GM04504 (cell line): ENCODE data around the gene SLC9A9.

Experiments used
- DNase-seq: peaks from one replicate; pipeline ENCODE4 v3.0.0-alpha.2; 2012; ENCODE audit warnings: low read depth

The SLC9A9 gene

DNA sequence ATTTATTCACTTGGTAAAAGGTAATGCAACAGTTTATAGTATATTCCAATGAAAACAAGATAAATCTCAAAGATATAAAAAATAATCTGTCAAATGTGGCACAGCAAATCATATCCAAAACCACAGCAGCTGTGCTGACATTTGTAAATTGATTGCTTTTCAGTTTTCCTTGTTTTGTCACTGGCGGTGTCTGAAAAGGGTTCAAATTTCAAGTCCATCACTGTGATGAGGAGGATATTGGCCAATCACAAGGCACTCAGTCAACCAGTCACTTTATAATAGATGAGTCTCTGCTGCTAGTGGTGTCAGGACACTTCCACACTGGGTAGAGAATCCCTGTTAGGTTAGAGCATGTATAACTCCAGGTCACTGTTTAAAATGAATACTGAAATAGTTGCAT lies 154.8 kb downstream of the SLC9A9 start:
- DNase-seq = no peak

DNA sequence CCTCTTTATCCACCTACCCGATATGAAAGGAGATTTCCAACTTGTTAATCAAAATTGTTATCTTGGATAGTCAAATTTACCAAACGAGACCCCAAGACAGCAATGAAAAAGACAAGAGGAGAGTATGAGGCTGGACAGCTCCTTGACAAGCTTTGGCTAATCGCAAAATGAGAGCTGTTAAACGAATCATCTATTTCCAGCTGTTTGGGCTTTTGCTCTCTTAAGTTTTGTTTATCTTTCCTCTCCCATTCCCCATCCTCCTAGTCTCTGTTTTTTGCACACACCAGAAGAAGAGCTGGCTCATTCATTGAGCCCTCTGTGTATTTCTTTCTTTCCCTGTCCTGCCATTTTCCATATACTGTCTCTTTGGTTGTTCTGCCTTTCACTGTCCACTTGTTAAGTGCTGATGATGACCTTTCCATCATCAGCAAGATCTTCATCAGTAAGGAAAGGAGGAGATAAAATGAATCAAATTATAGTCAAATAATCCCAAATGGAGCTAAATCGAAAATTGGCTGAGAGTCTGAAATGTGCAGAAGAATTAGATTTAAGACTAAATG lies 161.6 kb downstream of the SLC9A9 start:
- DNase-seq = no peak

DNA sequence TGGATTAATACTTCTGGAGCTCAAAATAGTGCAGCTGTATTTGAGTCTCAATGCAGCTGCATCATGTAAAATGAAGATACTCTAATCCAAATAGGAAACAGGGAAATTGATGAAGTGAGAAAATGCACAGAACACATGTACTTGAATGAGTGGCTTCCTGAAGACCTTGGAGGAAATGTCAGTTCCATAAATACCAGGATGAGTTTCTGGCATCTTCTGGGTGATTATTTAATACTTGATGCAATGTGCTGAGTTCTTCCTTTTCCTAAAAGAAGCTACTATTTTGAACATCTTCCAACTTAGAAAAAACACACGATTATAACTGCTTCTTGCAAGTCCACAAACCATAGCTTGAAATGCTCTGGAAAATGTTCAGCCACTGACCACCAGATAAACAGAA lies 162.8 kb downstream of the SLC9A9 start:
- no peak for DNase-seq

DNA sequence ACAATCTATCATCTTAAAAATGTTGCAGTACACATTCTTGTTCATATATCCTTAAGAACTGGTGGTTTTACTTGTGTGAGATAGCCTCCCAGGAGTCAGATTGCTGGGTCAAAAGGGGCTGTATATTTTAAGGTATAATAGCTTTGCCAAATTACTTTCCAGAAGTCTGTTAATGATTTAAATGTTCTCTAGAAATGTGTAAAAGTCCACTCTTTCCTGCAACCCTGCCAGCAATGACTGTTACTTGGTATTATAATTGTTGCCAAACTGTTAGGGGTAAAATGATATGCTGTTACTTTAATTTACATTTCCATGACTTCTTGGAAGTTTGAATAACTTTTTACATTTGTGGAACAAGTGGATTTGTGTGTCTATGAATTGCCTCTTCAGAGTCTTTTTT lies 170.8 kb downstream of the SLC9A9 start:
- no peak for DNase-seq

DNA sequence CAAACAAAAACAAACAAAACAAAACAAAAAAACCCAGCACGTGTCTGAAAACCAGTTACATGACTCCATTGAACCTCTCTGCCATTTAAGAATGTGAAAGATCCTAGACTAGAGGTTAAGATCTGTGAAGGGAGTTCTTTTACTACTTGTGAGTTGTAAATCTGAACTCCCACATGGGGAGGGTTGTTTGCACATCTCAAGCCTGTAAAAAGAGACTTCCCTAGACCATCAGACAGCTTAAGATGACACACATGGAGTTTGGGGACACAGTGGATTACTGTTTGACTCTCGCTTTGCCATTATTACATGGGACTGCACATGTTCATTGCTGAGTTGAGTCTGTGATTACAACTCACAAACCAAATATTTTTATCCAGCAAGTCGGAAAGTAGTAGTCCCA lies 171.5 kb downstream of the SLC9A9 start:
- DNase-seq = no peak

DNA sequence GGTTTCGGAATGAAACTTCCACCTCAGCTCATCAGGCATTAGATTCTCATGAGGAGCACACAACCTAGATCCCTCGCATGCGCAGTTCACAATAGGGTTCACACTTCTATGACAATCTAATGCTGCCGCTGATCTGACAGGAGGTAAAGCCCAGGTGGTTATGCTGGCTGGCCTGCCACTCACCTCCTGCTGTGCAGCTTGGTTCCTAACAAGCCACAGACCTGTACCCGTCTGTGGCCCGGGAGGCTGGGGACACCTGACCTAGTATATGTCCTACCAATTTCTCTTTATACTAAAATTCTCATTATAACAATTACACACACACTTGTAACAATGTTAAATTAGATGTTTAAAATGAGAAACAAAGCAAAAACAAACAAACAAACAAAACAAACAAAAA lies 172.2 kb downstream of the SLC9A9 start:
- no peak for DNase-seq

DNA sequence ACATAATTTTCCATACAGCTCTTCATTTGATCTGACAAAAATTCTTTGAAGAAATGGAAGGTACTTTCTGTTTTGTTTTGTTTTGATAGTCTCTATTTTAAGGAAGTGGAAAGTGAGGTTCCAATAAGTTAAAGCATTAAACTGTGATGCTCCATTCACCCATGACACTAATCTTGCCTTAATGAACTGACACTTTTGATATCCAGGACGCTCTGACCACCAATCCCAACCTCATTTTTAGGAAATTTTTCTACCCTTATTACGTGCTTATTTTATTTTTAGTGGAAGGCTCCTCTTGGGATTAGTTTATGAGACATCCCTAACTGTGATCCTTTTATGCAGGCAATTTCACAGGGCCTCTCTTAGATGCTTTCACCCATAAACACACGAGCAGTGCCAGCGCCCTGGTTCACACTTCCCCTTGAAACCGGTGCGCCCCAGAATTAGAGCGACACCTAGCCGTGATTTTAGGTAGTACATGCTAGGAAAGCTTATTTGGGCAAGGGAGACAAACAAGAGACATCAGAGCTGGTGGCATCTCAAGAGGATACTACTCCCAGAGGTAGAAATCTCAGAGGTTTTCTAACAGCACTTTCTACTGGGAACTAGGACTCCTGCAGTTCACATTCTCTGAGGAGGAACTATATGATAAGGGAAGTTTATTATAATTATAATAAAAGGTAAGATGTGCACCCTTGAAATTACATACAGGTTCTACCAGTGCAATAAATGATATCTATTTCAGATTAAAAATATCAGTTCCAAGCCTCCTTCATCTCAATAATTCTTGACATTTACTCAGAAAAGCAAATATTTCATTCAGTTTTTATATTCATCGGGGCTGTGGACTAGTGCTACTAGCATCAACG lies 173.9 kb downstream of the SLC9A9 start:
- DNase-seq = peak; percentile 38

DNA sequence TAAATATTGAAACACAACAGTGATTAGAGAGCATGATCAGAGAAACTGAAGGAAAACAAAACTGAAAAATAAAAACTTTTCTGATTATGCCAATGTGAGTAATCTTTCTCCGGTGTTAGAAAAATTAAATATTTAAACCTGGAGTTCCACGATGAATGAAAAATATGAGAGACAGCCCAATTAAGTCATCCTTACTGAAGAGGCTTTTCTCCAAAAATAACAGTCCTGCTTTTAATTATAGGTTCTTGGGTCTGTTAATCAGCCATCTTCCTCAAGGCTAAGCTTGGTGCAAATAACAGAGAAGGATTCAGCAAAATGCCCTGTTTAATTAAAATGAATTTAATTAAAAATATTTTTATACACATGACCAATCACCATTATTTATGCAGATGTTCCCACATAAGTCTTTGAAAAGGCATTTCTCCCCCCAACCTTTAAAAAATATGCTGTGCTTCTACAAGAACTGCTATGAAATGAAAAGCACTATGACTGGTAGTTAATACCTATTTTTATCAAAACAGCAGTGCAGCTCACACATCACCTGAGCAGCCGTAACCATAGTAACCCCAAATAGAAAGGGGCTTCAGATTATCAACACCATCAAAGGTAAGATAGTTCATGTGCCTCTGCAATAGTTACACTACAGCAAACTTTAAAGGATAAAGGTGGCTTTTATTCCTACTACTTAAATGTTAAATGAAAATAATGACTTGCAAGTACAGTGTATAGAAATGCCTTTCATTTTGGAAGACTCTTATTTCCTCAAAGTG lies 175.7 kb downstream of the SLC9A9 start:
- no peak for DNase-seq

DNA sequence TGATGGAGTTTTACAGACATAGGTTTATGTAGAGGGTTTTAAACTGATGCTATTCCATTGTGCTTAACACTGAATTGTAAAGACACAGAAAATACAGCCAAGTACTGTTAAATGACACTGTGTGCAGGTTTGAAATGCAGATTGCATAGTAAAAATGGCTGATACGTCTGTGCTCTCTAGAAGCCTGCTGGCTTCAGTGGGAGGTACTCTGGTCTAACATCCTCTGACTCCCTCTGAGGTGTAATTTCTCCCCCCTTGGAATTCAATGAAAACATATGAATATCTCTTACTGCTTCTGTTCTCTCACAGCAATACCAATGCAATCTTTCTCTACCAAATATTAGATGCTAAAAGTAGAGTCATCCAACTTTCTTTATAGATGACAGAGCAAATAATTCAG lies 176.6 kb downstream of the SLC9A9 start:
- DNase-seq = no peak

DNA sequence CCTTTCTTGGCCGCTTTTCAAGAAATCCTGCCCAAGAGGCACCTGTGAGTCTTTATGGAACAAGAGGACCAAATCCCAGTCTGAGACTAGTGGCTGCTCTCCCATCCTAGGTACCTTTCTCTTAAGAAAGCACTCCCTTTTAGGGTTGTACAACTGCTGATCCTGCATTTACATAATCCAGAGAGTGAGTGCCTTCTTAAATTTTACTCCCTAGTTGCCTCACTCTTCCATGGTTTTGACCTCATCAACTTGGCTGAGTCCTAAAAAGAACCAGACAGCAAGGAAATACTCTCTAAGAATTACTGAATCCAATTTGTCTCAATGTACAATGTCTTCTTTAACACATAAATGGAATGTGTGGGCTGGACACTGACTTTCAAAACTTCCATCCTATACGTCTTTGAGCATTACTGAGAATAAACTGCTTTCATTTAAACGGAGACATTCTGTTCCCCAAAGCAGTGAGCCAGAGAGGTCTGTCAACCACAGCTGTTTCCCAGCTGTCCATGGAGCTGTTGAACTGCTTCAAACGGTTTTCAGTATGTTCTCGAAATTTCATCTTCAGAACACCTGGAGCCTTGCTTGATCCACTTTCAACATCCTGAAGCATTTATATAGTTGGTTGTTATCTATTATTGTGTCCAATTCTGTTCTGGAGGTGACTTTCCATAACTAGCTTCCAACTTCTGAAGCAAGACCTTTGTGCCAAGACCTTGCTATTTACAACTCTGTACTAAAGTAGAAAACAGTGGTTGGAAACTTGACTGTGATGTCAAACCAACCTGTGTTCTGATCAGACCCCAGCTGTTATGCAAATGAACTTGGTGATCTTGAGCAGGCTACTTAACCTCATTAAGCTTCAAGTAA lies 179.1 kb downstream of the SLC9A9 start:
- no peak for DNase-seq

DNA sequence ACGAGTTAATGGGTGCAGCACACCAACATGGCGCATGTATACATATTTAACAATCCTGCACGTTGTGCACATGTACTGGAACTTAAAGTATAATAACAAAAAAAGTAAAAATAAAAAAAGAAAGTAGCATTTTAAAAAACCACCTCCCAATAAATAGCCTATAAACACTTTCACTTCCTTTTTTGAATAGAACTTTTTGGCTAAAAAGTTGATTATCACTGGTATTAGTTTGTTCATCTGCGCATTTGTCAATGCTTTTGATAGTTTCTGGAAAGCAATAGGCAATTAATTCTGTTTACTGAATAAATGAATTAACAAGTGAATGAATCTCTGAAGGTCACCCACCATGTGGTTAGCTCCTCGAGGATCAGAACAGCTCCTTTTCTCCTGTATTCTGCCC lies 179.9 kb downstream of the SLC9A9 start:
- DNase-seq = no peak

DNA sequence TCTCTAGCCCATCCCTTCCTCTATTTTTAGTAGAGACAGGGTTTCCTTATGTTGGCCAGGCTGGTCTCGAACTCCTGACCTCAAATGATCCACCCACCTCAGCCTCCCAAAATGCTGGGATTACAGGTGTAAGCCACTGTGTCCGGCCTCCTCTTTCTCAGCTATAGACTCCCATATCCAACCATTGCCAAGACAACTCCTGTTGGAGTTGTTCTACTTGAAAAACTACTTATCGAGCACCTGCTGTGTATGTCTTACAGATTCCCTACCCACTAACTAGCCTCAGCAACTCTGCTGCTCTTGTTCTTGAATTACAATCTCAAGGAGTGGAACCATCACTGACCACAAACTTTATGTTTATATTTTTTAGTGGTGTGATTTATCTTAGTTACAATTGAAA lies 186.6 kb downstream of the SLC9A9 start:
- no peak for DNase-seq

DNA sequence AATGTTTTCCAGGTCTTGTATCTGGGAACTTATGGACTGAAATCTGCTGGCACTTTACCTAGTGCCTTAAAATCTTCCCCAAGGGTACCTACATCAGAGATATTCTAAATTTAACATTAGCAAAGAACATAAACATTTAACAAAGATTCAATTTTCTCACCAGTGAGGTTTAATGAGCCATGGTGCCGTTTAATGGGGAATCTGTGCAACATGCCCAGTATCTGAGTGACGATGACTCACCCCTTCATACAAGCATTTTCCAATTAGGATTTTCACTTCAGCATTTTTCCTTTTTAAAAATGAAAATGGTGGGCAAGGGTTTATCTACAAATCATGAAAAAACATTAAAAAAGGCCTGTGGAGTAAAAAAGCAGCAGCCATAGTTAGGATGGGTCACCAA lies 189.4 kb downstream of the SLC9A9 start:
- no peak for DNase-seq

DNA sequence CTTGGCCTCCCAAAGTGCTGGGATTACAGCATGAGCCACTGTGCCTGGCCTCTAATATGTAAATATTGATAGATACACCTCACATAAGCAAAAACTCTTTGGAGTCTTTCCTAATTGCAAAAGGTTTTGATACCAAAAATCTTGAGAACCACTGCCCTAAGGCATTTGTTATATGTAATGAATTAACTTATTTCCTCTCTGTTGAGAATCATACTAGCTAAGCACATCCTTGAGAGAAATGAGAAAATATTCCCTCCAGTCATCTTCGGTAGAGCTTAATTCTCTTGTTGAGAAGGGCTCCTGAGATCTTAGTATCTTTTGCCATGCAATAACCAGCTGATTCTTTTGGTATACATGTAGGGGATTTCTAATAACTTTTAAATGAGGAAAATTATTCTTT lies 190.2 kb downstream of the SLC9A9 start:
- no peak for DNase-seq

DNA sequence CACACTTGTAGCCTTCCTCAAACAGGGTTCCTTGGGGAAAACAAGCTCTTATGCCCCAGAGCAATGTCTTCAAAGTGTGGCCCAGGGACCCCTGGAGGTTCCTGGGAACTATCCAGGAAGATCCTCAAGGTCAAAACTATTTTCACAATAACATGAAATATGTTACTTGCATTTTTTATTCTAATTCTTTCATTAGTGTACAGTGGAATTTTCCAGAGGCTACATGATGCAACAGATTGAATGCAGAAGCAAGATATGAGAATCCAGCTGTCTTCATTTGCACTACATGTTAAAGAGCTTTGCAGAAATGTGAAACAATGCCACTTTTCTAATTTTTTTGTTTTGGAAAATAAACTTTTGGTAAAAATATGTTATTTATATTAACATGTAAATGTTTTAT lies 190.9 kb downstream of the SLC9A9 start:
- no peak for DNase-seq

DNA sequence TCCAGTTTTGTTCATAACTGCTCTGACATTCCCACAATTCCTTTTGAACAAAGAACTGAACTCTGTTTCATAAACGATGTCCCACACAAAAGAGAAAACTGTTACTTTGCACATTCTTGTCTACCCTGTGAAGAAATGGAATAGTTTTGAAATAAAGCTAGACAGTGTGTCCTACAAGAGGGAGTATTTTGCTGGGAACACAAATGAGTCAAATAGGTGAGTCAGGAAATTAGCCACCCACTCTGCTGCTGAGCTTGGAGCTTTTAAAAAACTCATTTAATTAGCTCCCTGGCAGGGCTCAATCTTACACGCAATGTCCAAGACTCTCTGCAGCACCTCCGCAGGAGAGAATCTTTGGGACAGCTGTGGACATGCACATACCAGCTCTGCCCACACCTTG lies 193.4 kb downstream of the SLC9A9 start:
- DNase-seq = no peak

DNA sequence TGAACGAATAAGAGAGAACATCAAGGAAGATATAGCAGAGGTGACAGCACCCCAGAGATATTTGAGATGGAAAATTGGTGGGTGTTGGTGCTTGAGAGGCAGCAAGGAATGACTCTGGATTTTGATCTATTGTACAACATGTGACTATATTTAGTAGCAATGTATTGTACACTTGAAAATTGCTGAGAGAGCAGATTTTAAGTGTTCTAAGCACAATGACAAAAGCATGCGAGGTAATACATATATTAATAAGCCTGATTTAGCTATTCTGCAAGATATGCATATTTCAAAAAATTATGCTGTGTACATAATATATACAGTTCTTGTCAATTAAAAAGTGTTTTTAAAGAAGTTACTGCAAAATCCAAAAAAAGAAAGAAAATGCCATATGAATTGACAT lies 194.3 kb downstream of the SLC9A9 start:
- DNase-seq = no peak

DNA sequence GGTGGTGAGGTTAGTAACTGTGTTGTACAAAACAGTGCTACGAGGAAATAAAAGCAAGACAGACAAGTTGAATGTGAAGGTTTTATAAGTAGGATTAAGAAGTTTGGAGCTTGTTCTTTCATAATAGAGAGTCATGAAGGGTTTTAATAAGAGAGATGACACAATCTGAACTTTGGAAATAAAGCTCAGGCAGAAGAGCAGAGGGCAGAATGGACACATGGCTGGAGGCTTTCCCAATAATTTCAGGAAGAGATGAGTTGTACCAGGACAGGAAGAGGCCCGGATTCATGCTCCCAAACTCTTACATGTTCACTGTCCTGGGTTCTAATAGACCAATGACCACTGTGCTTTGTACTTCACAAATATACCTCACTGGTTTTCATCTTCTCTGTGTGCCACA lies 194.8 kb downstream of the SLC9A9 start:
- no peak for DNase-seq

DNA sequence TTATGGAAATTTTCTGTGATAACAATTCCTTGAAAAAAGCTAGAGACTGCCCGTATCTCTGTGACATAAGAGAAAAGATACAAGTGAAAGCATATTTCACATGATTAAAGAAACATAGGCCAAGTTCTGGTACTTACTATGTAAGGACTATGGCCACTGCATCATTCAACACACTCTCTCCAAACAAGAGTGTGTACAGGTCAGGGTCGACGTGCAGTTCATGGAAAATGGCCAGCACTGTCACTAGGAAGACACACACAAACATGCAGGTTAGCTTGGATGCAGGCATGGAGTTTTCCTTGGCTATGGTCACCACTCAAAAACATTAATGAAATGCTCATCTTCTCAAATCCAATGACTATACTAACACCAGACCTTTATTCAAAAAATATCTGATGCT lies 196.2 kb downstream of the SLC9A9 start:
- no peak for DNase-seq

DNA sequence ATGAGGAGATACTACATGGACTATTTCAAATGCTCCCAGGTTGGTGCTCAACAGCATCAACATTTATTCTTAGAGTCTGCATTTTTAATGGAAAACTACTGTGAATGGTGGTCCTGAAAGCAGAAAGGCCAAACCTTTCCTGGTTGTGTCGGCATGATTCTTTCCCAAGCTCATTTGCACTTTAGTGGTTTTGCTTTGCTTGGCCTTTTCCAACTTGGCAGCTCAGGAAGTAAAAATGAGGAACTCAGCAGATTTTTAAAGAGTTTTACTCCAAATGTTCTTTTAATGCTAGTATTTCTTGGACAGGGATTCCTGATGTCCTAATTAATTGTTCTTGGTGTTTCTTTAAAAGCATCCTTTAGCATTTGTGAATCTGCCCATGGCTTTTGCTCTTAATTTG lies 197.4 kb downstream of the SLC9A9 start:
- no peak for DNase-seq

DNA sequence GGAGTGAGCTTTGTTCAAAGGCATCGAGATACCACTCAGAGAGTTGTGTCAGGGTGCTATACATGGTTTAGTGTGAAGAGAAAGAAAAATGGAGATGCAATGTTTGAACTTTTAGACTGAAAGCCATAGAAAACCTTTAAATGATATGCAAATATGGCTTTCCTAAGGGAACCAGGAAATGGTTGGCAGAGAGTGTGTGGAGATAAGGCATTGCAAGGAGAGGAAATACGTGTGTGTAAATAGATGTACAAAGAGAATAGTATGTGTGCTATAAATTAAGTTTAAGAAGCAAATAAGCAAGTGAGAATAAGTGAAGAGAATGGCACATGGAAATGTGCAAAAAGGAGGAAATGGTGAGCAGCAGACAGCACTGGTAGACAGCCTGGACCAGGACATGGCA lies 198.1 kb downstream of the SLC9A9 start:
- DNase-seq = no peak

DNA sequence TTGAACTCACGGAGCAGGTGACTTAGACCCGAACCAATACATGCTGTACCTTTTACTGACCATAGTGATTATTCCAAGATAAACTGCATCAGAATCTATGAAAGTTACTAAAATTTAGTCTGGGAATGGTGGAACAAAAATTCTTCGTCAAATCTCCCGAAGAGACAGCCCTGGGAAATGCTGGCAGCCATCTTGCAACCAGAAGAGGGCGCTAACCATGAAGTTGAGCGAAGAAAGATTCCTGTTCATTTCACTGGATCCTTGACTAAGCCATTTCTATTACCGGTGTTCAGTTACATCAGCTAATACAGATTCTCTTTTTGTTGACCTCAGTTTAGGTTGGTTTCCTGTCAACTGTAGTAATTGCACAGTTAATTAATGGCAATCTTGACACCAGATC lies 199.6 kb downstream of the SLC9A9 start:
- DNase-seq = no peak
